Uterus (tissue), 4 donors: ENCODE data around the gene TMEM81. TPM values are rescaled to one million over a fixed set of nuclear protein-coding genes. Genes with fewer than 3 reads are reported as not detected.

Experiments
- DNase-seq, 2 donors: peaks; one replicate each; pipeline ENCODE4 v3.0.0-alpha.2; 2019 to 2020
- H3K27ac ChIP-seq, 2 donors: fragments of 200-600 bp; sonication (generic); 1 replicate in 1 of 2; 2 replicates in 1 of 2; pipeline ENCODE4 v1.5.1; 2016 to 2018
- H3K27me3 ChIP-seq, 2 donors: fragments of 200-600 bp; sonication (generic); one replicate each; pipeline ENCODE4 v1.5.1; 2018 to 2019; ENCODE audit warnings: control low read depth in 1 of 2
- H3K36me3 ChIP-seq, 2 donors: fragments of 200-600 bp; sonication (generic); one replicate each; pipeline ENCODE4 v1.5.1; 2019; ENCODE audit warnings: control low read depth in 1 of 2
- H3K4me1 ChIP-seq, 2 donors: fragments of 200-600 bp; sonication (generic); one replicate each; pipeline ENCODE4 v1.5.1; 2018 to 2019; ENCODE audit warnings: control low read depth in 1 of 2
- H3K4me3 ChIP-seq, 2 donors: fragments of 200-600 bp; sonication (generic); 1 replicate in 1 of 2; 2 replicates in 1 of 2; pipeline ENCODE4 v1.5.1; 2018 to 2019; ENCODE audit warnings: mild to moderate bottlenecking in 1 of 2
- H3K9me3 ChIP-seq, 2 donors: fragments of 200-600 bp; sonication (generic); one replicate each; pipeline ENCODE4 v1.5.1; 2019; ENCODE audit warnings: control low read depth in 1 of 2
- POLR2A ChIP-seq, 2 donors: fragments of 450-650 bp; IDR thresholded peaks; one replicate each; pipeline ENCODE4 v1.6.1; 2016; ENCODE audit warnings: antibody characterized with exemption in 2 of 2, mild to moderate bottlenecking in 1 of 2, moderate library complexity in 1 of 2
- intact Hi-C: fragments of 100-400 bp; cut with DNase I; formaldehyde crosslinking; loops from one replicate; pipeline ENCODE4 v1.15.1; 2023; ENCODE audit warnings: low total_unique reads
- total RNA-seq, 4 donors: library from RNA; depleted of rRNA in 3 of 4; stranded (reverse); fragments of >200 nt in 3 of 4; gene quantifications; one replicate each; pipeline versions ENCODE4 v1.1.0 to v1.2.4, GENCODE V29; 2014 to 2023
- TF ChIP-seq, protein P1 (sequence below), 4 experiments: fragments of 200-600 bp in 2 of 4; fragments of 450-650 bp in 2 of 4; sonication (generic) in 2 of 4; IDR thresholded peaks; one replicate each; pipeline ENCODE4 v1.5.1; 2016 to 2019; ENCODE audit warnings: antibody characterized with exemption in 4 of 4, mild to moderate bottlenecking in 2 of 4, moderate library complexity in 1 of 4
- donor health status: DM: yes; HTN: yes; CAD: no.

The TMEM81 gene, protein sequence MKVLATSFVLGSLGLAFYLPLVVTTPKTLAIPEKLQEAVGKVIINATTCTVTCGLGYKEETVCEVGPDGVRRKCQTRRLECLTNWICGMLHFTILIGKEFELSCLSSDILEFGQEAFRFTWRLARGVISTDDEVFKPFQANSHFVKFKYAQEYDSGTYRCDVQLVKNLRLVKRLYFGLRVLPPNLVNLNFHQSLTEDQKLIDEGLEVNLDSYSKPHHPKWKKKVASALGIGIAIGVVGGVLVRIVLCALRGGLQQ
- 1 to 10 TPM in 2 of 4 donors, under 1 TPM in 1, not detected in 1; 0.26 to 3.3 (median 1.7) TPM for total RNA-seq

DNA sequence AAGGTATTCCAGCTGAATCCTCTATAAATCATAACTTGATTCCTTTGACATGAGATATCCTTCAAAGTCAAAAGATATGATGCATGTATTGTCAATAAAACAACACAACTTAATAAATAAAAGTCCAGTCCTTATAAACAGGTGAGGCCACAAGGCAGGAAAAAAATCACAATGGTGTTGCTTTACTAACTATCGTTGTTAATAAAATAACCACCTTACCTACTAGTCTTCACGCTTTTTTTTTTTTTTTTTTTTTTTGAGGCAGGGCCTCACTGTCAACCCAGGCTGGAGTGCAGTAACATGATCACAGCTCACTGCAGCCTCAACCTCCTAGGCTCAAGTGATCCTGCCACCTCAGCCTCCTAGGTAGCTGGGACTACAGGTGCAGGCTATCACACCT lies at the start of gene TMEM81:
Gene TMEM81, minus strand, starts transcription at position 101 of the 400 bp plus-strand sequence. CDS start 140 bp downstream, outside the sequence.
- TF ChIP-seq, protein P1, sequence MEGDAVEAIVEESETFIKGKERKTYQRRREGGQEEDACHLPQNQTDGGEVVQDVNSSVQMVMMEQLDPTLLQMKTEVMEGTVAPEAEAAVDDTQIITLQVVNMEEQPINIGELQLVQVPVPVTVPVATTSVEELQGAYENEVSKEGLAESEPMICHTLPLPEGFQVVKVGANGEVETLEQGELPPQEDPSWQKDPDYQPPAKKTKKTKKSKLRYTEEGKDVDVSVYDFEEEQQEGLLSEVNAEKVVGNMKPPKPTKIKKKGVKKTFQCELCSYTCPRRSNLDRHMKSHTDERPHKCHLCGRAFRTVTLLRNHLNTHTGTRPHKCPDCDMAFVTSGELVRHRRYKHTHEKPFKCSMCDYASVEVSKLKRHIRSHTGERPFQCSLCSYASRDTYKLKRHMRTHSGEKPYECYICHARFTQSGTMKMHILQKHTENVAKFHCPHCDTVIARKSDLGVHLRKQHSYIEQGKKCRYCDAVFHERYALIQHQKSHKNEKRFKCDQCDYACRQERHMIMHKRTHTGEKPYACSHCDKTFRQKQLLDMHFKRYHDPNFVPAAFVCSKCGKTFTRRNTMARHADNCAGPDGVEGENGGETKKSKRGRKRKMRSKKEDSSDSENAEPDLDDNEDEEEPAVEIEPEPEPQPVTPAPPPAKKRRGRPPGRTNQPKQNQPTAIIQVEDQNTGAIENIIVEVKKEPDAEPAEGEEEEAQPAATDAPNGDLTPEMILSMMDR (IDR thresholded peaks at IDR 0.05), result no peak
- TF ChIP-seq POLR2A (IDR thresholded peaks at IDR 0.05), result no peak
- no peak within 1 kb of the TSS for H3K4me3 ChIP-seq
- H3K27ac ChIP-seq, result no peak within 1 kb of the TSS
- H3K4me1 ChIP-seq, result no peaks in the 10 kb centered on the region
- H3K27me3 ChIP-seq, result no peaks in the 10 kb centered on the region
- no peaks in the 10 kb centered on the region for H3K9me3 ChIP-seq
- no peak for DNase-seq
- H3K36me3 ChIP-seq, result no peaks in the 10 kb centered on the region
- intact Hi-C loops, result no loop called here

DNA sequence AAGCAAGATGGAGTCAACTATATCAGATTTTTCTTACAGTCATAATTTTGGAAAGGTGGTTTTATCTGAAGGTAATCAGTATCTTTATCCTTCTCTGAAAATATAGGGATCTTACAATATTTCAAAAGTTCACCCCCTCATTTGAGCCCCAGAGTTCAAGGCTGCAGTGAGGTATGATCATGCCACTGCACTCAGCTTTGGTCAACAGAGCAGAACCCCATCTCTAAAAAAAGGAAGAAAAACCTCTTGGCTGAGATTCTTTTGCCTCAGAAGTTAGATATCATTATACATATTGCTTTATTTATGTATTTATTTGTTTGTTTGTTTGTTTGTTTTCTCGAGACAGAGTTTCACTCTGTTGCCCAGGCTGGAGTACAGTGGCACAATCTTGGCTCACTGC lies 49.0 kb upstream of the TMEM81 start:
- DNase-seq, result no peak
- intact Hi-C loops, result no loop called here
- H3K27me3 ChIP-seq, result no peaks in the 10 kb centered on the region

DNA sequence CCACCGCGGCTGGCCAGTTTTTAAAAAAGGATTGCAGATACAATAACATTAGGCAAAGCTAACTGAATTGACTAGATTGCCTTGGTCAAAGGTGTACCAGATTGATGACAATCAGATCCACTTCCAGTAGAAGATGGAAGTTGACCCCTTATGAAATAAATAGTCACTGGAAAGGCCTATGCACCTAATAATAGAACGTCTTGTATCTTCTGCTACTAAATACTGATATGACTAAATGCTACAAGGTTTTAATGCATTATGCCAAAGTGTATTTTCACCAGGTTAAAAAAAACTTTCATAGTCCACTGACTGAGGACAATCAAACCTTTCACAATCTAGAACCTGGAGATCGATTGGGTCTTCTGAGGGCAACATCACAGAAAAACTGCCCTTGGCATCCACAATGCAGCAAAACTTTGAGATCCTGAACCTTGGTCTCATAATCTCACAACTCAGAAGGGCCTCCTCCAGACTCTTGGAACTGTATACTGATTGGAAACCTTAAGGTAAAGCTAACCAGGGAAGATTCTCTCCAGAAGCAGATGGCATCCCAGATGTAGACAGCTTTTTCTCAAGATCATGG lies 45.3 kb upstream of the TMEM81 start:
- Histone ChIP-seq H3K36me3 (no peaks in the 10 kb centered on the region), H3K27me3 (no peaks in the 10 kb centered on the region), H3K9me3 (no peaks in the 10 kb centered on the region), H3K27ac (no peak overlapping the region), H3K4me1 (no peaks in the 10 kb centered on the region), H3K4me3 (no peak overlapping the region)
- intact Hi-C loops, result no loop called here
- DNase-seq, result no peak
- TF ChIP-seq POLR2A (IDR thresholded peaks at IDR 0.05), result no peak
- TF ChIP-seq, protein P1 (IDR thresholded peaks at IDR 0.05), result no peak

More for the DNA sequence above, 49.0 kb upstream of the TMEM81 start:
- Histone ChIP-seq H3K36me3 (no peaks in the 10 kb centered on the region), H3K4me1 (no peaks in the 10 kb centered on the region), H3K4me3 (no peak overlapping the region), H3K9me3 (no peaks in the 10 kb centered on the region), H3K27ac (no peak overlapping the region)
- TF ChIP-seq, protein P1 (IDR thresholded peaks at IDR 0.05), result no peak
- TF ChIP-seq POLR2A (IDR thresholded peaks at IDR 0.05), result no peak

DNA sequence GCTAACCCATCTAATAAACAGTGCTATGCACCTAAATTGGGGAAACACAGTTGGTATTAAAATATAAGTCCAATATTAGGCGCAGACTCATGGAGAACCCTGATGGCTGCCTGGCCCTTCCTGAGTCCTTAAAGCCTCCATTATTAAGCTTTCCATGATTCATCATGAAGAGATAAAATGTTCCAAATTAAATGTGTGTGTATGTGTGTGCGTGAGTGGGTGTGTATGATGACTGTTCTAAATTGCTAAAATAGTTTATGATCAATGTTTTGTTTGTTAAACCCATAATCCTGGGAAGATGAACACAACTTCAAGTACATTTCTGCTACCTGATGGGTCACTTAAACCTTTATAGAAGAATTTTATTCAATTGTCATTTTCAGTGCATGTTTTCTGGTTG lies 43.8 kb upstream of the TMEM81 start:
- Histone ChIP-seq H3K27ac (no peak overlapping the region), H3K36me3 (no peaks in the 10 kb centered on the region), H3K27me3 (no peaks in the 10 kb centered on the region), H3K9me3 (no peaks in the 10 kb centered on the region), H3K4me1 (no peaks in the 10 kb centered on the region), H3K4me3 (no peak overlapping the region)
- no peak for DNase-seq
- intact Hi-C loops, result no loop called here
- TF ChIP-seq POLR2A (IDR thresholded peaks at IDR 0.05), result no peak
- TF ChIP-seq, protein P1 (IDR thresholded peaks at IDR 0.05), result no peak

DNA sequence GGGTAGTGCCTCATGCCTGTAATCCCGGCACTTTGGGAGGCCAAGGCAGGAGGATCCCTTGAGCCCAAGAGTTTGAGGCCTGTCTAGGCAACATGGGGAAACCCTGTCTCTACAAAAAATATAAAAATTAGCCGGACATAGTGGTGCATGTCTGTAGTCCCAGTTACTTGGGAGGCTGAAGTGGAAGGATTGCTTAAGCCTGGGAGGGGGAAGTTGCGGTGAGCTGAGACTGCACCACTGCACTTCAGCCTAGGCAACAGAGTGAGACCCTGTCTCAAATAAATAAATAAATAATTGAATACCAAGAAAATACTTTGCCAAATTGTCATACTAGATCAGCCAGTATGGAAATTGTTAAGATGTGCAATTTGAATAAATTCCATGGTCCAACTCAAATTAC lies 43.4 kb upstream of the TMEM81 start:
- TF ChIP-seq, protein P1 (IDR thresholded peaks at IDR 0.05), result no peak
- Histone ChIP-seq H3K9me3 (no peaks in the 10 kb centered on the region), H3K27ac (no peak overlapping the region), H3K36me3 (no peaks in the 10 kb centered on the region), H3K4me1 (no peaks in the 10 kb centered on the region), H3K27me3 (no peaks in the 10 kb centered on the region), H3K4me3 (no peak overlapping the region)
- intact Hi-C loops, result no loop called here
- DNase-seq, result no peak
